ENCODE data around the gene ALDH1A2.
"Not testable (repeated sequence)": the region's sequence is repeated elsewhere in the genome, so short reads cannot be mapped to it uniquely, and the experiment has no call there.

Gene ALDH1A2

GRCh38 chr15:58066042-58066867 is 744 bp upstream of the ALDH1A2 start:
- peak; percentile 21 to 49 for DNase-seq

DNA sequence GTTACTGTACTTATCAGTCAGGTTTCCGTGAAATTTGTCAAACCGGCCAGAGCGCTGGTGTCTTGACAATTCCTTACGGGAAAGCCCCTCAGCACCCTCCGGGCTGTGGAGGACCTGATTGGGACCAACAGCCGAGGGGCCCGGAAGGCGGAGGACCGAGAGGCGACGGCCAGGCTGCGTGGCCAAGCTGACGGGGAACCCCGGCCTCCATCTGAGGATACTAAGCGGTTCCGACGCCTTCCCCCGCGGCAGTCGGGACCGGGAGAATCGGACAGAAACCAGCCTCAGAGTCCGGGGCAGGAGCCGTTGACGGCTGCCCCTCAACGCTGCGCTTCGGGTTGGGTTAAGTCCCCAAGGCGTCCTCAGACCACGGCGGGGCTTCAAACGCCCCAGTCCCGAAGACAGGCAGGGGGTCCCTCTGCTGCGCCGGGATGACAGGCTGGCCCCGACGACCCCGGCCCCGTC is 499 bp downstream of the ALDH1A2 start:
- DNase-seq = no peak

DNA sequence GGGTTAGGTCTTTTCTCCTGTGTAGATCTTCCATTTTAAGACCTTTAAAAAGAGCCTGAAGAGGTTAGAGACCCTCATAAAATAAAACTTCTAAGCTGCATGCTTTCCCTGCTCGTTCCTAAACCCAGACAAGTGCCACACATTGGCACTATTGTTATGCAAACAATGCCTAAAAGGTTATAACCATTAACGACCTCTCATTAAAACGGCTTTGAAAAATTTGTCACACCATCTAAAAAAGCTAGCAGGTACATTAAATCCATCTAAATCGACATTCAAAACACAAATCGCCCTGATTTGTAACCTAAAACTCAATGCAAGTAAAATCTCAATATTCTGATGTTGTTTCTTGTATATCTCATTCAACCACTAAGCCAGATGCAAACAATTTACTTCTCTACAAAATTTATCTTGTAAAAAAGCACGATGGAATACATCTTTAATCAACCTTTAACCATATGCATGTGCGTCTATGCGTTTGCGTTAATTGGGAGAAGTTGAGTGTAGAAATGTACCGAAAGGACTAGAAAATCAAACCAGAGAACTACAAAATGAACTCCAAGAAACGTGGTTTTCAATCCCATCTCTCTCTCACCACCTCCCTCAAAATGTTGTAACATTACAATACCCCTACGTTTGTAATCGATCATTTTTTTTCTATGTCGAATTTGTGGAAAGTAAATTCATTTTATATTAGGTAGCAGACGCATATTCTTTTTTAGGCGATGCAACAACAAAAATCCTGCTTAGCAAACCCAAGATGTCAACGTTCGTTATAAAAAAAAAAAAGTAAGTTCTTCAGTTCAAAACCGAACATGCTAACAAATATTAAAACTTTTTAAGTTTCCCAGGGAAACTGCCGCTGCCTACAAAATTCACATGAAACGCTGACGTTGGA is 1.2 kb downstream of the ALDH1A2 start:
- DNase-seq = no peak

- no peak for DNase-seq
These were observed 1.9 kb downstream of the ALDH1A2 start for GRCh38 chr15:58063614-58064013.

GRCh38 chr15:58062983-58063382 is 2.5 kb downstream of the ALDH1A2 start:
- DNase-seq = no peak

DNA sequence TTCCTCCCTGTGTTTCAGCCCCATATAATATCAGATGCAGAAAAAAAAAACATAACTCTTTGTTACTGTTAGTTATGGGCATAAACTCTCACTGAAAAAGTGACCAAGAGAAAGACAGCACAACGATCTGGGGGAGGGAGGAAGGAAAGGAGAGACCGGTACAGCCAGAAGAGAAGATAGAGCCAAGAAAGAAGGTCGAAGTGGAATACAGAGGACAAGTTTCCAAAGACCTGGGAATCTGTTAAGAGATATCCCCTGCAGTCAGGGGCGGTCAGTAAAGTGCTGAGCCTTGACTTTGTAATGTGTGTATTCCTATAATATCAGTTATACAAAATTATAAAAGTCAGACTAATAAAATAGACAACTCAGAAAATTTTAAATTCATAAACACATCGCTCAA is 3.3 kb downstream of the ALDH1A2 start:
- DNase-seq = no peak

- DNase-seq = no peak
These were observed 4.9 kb downstream of the ALDH1A2 start for GRCh38 chr15:58060575-58060974.

DNA sequence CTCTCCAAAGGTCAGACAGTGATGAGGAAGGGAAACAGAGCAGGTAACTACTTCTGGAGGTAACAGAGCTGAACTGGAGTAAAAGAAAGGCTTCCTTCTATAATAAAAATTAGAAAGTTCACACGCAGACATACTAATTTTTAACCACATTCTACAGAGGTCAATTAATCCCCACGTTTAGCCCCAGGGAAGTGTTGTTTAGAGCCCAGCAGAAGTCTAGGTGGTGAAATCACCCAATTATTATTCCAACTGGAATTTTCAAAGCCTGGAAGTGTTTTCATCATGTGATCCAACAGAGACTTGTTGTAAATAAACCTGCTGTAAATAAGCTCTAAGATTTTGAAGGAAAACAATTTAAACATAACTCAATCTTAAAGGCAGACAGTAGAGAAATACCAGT is 6.8 kb downstream of the ALDH1A2 start:
- DNase-seq = no peak

- no peak for DNase-seq
These were observed 7.4 kb downstream of the ALDH1A2 start for GRCh38 chr15:58058073-58058472.

DNA sequence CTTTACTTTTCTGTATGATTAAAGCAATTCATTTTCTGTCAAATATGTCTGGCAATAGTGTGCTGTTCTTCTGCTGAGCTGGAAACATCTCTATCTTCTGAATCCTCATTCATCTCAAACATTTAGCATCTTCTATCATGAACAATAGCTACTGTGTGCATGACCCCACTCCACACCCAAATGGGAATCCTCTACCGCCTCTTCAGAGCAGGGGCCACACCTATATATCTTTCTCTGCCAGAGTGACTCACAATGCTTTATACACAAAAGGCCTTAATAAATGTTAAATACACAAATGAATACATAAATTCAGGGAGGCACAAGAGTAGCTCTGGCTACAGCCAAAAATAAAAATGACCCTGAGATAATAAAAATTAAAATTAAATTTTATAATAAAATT is 8.0 kb downstream of the ALDH1A2 start:
- DNase-seq = peak in 1 of 2 experiments; percentile 20

GRCh38 chr15:58056015-58056414 is 9.5 kb downstream of the ALDH1A2 start:
- no peak for DNase-seq

DNA sequence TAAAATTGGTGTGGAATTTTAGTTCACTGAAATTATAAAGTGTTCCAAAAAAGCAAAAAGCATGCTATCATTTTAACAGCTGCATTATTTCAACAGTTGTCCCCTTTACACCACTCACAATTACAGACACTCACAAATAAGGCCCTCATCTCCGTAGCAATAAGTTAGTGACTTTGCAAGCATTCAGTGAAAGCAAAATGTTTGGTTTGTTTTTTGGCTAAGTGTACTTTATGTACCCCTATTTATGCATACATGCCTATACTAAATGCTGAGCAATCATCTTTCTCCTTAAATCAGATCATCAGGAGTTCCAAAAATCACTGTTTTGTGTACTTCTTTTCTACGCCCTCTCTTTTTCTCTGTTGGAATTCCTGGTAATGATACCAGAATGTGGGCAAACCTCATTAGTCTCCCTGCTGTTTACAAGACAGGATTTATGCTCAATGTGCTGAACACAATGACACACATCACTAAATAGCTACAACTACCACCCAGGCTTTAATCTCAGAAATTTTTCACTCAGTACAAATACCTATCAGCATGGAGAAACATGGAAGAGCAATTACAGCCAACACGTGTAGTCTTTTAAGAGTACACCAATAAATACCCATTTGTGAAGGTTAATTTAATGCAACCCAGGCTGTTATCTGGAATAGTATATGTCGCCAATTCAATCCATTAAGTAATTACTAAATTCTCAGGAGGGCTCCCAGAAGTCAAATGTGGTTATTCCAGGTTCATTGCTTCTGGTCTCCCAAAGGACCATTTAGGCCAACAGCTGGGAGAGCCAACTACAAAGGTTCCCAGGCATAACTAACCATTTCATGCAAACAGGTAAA is 12.0 kb downstream of the ALDH1A2 start:
- DNase-seq = peak in 1 of 2 experiments; percentile 60

DNA sequence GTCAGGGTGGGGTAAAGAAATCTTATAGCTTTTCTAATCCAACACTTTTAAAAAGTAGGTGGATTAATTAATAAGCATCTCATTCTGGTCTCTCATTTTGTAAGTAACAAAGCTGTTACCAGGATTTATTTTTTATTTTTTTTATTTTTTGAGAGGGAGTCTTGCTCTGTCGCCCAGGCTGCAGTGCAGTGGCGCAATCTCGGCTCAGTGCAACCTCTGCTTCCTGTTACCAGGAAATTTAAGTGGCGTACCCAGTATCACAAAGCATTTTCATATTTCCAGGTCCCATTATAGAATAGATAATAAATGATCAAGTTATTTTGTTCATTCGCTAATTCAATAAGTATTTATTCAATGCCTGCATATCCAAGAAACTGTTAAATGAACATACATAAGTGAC is 13.2 kb downstream of the ALDH1A2 start:
- DNase-seq = no peak

DNA sequence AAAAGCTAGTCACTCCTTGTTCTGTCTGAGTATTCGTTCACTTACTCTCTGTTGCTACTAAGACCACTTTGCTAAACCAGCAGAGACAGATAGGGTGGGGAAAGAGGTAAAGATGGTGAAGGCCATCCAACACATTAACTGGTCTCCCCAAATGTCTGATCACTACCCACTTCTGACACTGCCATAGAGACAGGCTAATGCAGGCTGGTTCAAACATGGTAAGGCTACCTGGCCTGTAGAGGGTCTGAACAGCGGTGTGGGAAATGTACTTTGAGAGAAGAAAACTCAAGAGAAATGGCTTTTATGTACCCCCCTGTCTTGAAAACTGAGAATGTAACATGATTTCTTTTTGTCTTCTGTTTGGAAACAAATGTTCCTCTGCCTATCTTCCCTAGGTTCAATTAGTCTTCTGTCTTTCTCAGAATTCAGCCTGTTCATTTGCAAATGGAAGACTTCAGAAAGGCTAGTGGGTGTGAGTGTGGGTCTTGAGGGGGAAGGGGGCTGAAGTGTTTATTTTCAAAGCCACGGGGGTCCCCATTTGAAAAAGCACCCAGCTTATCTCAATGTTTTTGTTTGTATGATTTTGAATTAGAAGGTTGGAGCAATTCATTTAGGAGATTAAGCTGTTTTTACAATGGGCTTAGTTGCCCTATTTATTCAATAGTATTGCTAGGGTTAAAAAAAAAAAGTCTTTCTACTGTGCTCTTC is 15.8 kb downstream of the ALDH1A2 start:
- no peak for DNase-seq

- DNase-seq = no peak
These were observed 17.2 kb downstream of the ALDH1A2 start for GRCh38 chr15:58048261-58048660.

DNA sequence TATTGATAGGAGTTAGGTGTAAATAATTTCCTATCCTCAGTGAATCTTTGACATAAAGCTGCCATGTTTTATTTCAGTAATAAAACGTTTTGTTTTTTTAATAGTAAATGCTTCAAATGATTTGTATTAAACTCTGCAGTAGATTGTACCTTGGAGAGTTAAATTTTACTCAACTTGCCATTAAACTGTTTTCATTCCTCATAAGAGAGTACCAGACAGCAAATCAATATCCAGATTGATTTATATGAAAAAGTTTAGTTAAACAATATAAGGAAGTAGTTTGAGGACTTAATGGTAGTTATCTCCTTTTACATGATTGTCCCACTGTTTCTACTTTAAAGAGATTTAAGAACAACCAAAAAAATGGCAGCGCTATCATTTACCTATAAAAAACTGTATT is 18.4 kb downstream of the ALDH1A2 start:
- no peak for DNase-seq

GRCh38 chr15:58046467-58046866 is 19.0 kb downstream of the ALDH1A2 start:
- no peak for DNase-seq

GRCh38 chr15:58045376-58045775 is 20.1 kb downstream of the ALDH1A2 start:
- not testable (repeated sequence) for DNase-seq

GRCh38 chr15:58044551-58044950 is 21.0 kb downstream of the ALDH1A2 start:
- no peak for DNase-seq

DNA sequence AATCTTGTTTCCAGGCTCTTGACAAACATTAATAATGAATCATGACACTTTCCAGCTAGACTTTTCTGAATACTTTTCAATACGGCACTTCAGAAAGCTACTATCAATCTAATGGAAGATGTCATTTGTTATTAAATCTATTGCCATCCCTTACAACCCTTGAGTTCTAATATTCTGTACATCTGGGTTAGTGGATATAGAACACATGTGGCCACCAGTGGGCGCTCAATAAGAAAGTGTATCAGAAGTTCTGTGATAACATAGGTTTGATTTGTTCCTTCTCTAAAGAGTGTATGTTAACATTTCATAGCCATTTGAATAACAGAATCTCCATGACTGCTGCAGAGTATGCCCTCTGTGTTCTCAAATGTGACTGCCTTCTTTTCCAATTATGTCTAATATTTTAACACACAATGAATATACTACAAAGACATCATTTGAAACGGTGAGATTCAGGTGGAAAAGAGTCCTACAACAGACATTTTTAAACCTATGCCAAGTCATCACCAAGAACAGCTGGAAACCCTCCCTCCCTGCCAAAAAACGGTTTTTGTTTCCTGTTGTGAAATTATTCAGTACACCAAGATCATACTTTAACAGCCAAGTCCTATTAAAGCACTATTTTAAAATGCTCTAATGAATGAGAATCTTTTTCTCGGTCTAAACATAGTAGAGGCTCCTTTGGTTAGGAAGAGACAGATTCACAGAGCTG is 22.2 kb downstream of the ALDH1A2 start:
- DNase-seq = peak; percentile 29 to 30

- DNase-seq = no peak
These were observed 23.5 kb downstream of the ALDH1A2 start for GRCh38 chr15:58042006-58042405.

DNA sequence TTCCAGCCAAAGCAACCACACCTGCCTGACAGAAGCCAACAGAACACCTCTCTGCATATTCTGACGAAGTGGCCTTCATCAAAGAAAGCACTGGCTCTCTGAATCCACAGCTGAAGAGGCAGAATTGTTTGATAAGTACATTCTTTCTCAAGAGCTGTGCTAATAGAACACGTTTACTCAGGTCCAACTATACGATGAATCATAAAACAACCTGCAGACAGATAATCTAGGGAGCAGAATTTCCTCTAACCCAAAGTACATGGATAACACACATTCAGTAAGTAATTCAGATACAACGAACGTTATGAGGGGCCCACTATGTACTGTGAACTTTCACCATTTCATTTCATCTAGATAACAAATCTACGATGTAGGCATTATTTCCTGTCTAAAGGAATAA is 25.4 kb downstream of the ALDH1A2 start:
- no peak for DNase-seq

Measured in NCI-H2081 (cell line).